Femur (tissue), 1 donor: ENCODE results near the gene ATXN3.

Source experiments
- DNase-seq: peaks from one replicate; pipeline ENCODE4 v3.0.0-alpha.2; 2017

Gene ATXN3

DNA sequence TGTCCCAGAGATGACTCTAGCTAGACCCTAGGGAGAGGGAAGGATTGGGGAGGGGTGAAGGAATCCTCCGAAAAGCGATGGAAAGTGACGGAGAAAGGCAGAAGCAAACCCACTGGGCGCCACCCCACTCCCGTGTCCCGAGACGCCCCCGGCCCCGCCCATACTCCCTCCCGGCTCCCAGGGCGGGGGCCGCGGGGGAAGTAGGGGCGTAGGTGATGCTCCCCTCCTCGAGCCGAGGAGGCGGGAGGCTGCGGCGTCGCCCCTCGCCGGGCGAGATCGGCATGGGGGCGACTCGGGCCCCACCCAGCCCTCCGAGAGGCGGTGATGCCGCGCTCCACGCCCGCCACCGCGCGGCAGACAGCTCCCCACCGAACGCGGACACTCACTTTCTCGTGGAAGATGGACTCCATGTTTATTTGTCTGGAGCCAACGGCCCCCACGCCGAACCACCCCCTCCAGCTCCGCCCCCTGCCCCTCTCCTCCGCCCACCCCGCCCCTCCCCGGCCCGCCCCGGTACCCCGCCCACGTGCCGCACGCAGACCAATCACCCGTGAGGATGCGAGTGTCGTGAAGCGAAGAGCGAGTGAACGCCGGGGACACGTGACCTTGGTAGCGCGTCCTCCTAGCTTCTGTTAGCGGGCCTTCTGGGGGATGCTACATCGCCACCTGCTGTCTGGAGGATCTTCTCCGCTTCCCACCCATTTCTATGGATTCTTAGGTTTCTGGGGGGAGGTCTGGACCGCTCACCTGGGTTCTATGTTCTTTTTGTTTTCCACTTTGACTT is at the start of gene ATXN3:
Gene ATXN3 (minus strand): TSS at position 440 of the 784 bp plus-strand sequence. CDS start 30 bp downstream, at position 410.
- peak; percentile 98 for DNase-seq

DNA sequence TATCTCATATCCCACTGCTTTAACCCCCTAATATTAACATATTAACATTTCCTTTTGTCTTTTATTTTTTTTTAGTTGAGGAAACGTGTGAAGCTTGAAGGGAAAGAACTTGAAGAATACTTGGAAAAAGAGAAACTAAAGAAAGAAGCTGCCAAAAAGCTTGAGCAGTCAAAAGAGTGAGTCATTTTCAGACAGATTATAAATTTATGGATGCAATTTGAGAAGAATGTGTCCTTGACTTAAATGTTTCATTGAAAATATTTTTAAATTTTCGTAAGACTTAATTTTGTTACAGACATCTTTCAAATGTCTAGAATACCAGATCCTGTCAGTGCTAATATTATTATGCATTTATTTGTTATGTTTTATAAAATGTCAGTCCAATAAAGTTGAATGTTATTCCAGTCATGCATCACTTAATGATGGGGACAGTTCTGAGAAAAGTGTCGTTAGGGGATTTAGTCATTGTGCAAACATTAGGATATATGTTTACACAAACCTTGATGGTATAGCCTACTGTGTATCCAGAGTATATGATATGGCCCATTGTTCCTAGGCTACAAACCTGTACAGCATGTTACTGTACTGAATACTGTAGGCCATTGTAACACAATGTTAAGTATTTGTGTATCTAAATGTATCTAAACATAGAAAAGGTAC is 48.0 kb upstream of the ATXN3 start:
- DNase-seq, result no peak

DNA sequence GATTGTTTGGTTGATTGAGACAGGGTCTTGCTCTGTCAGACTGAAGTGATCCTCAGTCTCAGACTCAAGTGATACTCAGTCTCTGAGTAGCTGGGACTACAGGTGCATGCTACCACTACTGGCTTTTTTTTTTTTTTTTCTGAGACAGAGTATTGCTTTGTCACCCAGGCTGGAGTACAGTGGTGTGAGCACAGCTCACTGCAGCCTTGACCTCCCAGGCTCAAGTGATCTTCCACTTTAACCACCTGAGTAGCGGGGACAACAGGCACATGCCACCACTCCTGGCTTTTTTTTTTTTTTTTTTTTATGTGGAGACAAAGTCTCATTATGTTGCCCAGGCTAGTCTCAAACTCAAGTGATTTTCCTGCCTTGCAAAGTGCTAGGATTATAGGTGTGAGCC is 47.2 kb upstream of the ATXN3 start:
- DNase-seq, result no peak

DNA sequence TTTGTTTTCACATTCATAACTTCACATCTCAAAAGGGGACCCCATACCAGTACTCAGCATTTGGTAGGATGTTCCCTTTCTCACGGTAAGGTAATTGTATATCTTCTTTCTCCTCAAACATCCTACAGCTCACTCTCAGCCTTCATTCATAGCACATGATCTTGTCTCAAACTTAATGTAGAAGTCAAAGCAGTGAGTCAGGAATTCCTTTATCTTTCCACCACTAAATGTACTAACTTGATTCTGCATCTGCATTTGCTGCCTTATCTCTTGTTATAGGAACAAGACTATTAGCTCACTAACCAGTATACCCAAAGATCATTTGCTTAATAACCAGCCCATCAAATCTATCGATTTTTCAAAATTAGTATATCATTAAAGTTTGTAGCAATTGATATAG is 38.3 kb upstream of the ATXN3 start:
- DNase-seq, result no peak

DNA sequence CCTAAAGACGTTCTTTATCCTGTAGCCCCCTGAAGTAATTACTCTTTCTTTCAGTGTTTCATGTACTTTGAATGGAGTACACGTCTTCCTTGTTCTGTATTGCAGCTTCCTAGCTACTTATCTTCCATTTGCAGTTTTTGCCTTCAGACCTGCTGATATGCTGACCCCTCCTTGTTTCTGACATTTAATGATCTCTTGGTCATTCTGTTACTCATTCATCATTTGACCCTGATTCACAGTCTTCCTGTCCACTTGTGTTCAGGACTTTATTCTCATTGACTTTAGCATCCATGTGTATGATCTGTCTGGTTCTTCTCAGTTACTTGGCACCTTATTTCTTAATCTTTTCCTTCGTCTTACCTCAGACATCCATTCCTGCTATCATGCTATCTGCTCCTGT is 37.6 kb upstream of the ATXN3 start:
- no peak for DNase-seq

DNA sequence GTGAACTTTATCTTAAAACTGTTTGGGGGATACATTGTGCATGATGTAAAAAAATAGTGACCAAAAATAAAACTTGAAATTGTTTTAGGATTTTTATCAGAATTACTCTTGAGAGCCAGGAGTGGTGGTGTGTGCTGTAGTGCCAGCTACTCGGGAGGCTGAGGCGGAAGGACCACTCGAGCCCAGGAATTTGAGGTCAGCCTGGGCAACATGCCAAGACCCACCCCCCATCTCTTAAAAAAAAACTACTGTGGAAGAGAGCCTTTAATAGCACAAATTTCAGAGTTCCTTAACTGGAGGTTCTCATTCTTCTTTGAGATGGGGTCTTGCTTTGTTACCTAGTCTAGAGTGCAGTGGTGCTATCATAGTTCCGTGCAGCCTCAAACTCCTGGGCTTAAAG is 36.9 kb upstream of the ATXN3 start:
- no peak for DNase-seq

DNA sequence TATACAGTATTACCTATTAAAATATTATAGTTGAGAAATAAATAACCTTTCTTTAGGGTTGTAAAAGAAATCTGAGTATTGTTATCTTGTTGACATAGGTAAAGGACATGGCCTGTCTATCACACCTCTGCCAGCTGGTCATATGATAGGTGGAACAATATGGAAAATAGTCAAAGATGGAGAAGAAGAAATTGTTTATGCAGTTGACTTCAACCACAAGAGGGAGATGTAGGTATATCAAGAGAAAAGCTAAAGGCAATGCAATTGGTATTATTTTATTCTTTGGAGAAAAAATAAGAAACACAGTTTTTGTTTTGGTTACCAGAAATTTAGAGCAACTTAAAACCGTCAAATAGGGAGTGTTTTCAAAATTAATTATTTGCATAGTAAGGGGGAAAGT is 28.9 kb upstream of the ATXN3 start:
- DNase-seq, result no peak

DNA sequence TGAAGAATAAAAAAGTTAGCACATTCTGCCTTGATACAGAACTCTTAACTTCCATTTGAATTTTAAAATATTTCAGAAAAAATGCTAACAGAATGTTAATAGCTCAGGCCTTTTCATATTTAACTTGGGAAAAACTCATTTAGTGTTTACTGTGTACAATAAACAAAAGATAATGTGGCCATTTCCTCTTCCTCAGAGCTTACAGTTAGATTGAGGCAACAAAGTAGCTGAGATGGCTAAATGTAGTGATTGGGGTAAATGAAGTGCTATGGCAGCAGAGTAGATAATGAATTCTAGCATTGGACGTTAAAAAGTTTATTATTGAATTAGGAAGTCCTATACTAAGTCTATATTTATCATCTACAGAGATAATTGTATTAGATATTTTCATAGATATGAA is 28.1 kb upstream of the ATXN3 start:
- DNase-seq, result no peak

DNA sequence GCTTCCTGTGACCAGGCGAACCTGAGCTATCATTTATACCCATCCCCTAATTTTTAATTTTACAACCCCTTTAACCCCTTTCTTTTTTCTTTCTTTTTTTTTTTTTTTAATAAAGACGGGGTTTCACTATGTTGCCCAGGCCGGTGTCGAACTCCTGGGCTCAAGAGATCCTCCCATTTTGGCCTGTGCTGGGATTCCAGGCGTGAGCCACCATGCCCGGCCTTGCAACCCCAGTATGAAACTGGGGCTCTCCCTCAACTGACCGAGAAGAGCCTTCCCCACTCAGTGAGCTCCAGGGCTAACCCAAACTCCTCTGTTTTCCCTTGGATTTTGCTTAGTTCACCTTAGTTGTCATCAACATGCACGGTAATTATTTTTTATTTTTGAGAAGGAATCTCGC is 16.4 kb upstream of the ATXN3 start:
- no peak for DNase-seq

DNA sequence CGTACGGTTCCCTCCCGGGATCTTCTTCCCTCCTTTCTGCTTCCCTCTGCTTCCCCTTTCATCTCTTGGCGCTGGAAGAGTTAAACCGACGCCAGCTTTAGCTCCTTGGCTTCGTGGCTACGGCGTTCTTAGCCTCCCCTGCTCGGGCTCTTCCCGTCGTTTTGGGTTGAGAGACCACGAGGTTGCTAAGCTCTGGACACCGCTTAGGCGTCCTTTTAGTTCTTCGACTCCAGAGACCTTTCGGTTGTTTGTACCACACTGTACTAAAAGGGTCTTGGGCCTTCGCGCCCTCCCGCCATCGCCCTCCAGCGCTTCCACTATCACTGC is 15.9 kb upstream of the ATXN3 start:
- no peak for DNase-seq

DNA sequence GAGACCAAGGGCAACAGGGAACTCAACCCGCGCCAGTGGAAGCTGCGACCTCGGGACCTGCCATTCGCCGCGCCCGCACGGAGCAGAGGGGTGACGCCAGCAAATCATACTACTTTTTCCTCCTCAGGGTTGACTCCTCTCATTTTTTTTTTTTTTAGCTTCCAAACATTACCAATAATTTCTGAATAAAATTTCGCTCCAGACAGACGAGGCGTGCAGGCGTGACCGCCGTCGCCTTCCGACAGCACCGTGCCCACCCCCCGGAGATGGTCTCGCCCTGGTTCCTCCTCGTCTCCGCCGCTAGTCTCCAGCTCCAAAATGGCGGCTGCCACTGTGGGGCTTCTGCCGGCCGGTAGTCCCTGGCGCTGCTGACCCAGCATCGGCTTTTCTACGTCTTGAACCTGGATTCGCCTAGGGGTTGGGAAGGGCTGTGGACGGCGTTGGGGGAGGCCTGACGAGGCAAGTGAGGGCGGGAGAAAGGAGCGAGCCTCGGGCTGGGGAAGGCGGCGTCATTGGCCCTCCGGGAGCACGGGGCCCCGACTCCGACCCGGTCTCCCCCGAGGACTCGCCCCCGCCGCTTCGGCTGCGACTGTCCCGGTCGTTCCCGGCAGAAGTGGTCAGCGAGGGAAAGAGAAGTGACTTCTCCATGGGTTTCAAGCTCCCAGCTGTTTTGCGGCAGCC is 15.4 kb upstream of the ATXN3 start, which contains the start of the genes CPSF2 and NDUFB1:
Gene CPSF2 (plus strand): TSS at position 300 of the 681 bp plus-strand sequence. CDS start 9,016 bp downstream, outside the sequence.
Gene NDUFB1 (minus strand): TSS at position 37 of the 681 bp plus-strand sequence. CDS start 4,069 bp downstream, outside the sequence.
- DNase-seq, result peak; percentile 89

DNA sequence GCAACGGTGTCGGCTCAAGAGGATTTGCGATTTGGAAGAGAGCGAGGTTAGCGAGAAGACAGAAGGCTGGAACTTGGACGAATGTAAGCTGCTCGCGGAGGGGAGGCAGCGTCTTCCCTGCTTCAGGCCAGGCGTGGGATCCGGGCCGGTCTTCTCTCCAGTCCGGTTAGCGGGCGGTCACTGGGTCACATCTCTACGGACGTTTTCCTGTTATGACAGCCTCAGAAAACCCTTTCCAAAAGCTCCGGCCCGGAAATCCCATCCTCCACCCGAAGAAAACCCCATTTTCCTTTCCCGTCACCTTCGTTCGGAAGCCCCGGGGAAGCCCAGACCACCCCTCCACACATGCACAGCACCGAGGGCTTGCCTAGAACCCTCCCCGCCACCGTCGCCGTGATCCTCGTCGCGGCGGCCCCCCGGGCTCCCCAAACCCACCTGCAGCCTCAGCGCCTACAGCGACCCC is 14.9 kb upstream of the ATXN3 start:
- no peak for DNase-seq

DNA sequence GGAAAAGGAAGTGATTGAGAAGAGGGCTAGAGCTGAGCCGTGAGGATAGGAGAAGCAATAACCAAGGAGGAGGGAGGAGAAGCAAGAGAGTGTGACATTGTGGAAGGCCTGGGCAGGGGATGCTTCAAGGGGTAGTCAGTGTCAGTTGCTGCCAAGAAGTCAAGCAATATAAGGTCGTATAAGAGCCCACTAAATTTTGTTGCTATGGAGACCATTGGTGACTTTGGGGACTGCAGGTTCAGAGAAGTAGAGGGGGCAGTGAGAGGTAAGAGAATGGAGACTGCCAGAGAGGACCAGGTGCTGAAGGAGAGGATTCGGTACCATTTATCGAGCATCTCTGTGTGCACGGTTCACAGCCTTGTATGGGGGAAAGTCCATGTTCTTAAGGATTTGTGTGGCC is 3.1 kb upstream of the ATXN3 start:
- no peak for DNase-seq

DNA sequence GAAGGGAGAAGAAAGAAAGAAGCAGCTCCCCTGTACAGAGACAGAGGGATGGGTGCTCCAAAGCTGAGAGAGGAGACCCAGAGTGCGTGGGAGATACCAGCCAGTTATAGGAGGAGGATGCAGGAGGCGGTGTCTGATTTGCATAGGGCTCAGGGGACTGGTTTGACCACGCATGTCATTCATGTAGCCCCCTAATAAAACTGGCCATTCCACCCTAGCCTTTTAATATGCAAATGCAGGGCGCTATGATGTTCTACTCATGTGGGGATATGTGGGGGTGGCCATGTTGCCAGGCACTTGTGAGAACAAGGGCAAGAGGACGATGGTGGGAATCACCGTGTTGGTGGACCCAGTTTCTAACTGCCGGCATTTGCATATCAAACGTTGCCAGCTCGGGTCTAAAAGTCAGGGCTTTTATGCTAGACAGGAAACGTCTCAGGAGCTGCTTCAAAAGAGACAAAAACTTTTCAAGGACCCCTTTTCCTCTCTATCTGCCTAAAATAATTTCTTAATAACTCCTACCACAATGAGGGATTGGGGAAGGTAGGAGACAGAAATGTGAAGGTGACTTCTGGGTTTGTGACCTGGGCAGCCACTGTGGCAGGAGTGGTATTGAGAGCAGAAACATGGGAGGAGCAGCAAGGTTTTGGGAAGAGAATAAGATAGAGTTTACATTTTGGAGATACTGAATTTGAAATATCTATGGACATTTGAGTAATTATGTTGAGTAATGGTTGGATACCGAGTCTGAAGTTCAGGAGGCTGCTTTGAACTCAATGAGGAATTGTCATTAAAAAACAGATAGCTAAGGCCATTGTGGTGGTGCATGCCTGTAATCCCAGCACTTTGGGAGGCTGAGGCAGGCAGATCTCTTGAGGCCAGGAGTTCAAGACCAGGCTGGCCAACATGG is 2.2 kb upstream of the ATXN3 start:
- no peak for DNase-seq

DNA sequence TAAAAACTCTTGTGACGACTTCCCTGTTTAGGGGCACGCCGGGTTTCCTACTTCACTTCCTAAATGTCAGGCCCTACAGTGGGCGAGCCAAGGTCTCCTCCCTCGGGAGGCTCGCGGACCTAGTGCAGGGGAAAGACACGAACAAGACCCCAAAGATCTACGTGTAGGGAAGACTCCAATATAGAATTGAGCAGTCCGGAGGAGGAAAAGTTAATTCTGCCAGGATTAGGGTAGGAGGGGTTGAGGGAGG is 564 bp downstream of the ATXN3 start:
- DNase-seq, result peak; percentile 76

DNA sequence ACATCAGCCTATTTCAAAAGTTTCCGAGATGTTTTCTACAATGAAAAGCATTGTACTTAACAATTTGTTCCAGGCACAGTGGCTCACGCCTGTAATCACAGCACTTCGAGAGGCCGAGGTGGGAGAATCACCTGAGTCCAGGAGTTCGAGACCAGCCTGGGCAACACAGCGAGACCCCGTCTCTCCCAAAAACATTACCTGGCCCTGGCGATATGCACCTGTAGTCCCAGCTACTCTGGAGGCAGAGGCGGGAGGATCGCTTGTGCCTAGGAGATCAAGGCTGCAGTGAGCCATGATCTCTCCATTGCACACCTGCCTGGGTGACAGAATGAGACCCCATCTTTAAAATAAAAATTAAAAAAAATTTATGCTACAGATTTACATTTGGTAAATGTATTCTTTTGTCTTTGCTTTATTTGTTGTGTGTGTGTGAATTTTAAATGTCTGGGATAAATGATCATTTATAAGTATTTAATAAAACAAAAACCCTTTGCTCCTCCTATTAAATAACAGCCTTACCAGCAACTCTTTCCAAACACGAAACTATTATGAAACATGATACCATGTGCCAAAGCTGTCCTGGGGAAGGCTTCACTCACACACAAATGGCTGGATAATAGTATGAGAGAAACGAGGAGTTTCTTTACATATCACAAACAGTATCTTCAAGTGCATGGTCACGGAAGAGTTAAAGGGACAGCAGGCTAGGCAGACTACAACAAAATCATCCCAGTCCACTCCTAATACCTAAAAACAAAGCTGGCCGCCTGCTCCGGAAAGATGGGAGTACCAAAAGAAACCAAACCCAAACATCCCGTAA is 1.1 kb downstream of the ATXN3 start:
- DNase-seq, result no peak

DNA sequence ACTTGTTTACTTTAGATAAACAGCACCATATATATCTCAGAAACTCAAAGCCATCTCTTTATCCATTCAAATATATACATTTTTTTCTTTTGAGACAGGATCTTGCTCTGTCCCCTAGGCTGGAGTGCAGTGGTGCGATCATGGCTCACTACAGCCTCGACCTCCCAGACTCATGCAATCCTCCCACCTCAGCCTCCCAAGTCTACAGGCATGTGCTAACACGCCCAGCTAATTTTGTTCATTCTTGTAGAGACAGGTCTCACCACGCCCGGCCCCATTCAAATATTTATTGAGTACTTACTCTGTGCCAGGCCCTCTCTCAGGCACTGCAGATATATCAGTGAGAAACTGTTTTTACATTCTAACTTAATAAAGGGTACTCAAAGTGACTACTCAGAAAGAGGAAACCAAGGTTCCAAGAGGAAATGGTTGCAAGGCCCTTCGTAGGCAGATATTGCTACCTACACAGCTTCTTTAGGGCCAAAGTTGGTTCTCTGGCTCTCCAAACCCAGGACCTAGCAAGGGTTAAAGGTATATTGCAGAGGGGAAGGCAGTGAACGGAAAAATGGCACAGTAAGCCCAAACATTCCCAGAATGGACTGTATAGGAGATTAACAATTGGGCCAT is 2.9 kb downstream of the ATXN3 start:
- DNase-seq, result no peak

DNA sequence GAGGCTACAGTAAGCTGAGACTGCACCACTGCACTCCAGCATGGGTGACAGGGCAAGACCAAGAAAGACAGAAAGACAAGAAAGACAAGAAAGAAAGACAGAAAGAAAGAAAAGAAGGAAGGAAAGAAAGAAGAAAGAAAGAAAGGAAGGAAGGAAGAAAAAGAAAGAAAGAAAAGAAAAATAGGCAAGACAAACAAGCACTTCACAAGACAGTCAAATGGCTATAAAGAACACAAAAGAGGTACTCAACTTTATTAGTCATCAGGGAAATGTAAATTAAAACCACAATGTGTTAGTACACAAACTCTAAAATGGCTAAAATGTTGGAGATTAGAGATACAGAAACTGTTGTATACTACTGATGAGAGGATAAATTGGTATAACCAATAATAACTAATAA is 6.6 kb downstream of the ATXN3 start:
- DNase-seq, result no peak

DNA sequence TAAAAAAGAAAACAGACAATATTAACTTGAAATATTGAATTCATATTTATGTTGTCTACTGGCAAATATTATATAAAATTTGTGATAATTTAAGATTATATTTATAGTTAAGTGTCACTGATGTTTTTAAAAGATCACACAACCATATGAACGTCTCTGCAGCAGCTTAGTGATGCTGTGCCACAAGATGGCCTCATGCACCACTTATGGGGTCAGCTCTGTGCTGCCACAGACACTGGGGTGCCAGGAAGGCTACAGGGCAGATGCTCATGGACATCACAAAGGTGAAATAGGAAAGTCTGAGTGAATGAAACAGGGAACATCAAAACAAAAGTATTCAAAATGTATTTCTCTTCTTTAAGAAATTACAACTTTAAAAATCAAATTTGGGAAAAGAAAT is 13.1 kb downstream of the ATXN3 start:
- DNase-seq, result no peak

DNA sequence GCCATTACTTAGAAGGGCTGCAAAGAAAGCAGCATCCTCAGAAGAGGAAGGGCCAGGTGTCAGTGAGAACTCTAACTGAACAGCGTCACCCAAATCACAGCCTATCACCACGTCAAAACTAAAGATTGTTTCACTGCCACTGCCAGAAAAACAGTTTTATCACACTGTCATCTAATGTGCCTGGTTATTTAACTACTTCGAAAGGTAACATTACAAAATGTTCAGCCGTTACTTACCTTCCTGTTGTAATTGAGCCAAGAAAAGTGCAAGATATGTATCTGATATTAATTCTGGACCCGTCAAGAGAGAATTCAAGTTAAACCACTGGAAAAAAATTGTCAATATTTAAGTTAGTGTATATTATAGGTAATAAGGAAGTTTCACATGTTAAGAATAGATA is 17.9 kb downstream of the ATXN3 start:
- no peak for DNase-seq

DNA sequence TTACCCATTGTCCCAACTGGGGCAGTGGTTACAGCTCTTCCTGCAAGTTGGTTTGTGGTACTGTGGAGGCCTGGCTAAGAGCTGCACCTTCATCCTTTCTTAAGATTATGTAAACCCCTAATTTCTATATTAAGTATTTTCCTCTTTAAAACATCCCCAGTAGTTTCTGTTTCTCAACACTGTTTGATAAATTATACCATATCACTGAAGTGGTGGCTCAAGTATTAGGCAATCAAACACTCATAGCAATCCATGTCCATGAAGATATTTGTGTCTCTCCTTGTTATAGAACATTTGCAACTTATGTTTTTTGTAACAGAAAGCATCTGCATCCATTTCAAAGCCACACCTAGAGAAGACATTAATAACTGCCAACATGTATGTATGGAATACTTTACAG is 31.8 kb downstream of the ATXN3 start:
- no peak for DNase-seq
